ENCODE results near the gene TRANK1. TPM values are rescaled to one million over a fixed set of nuclear protein-coding genes. Genes with fewer than 3 reads are reported as not detected.

TRANK1 gene
- total RNA-seq, 2 donors from 2014 or later, result 3.6 to 7.8 TPM

GRCh38 chr3:36991147-36991546, 46.3 kb upstream of the TRANK1 start:
- H3K9me3 ChIP-seq, result no peaks in the 10 kb centered on the region
- intact Hi-C loops (cut with DNase I), result no loop called here
- ATAC-seq (no peak), DNase-seq (no peak)
- TF ChIP-seq CTCF (IDR thresholded peaks at IDR 0.05) (no peak), POLR2A (IDR thresholded peaks at IDR 0.05) (no peak)
- no peak overlapping the region for H3K27ac ChIP-seq
- WGBS, 2 donors, result 75% methylated on average over 3 of the region's 3 CpGs
- peaks cover 0 to 4% of the 10 kb centered on the region in 2 donors for H3K36me3 ChIP-seq (replicated peaks in 1 of 2; ENCODE audit: insufficient read depth in 1 of 2, low read depth in 2 of 2)
- H3K4me3 ChIP-seq, result no peak overlapping the region
- H3K27me3 ChIP-seq, result no peaks in the 10 kb centered on the region
- H3K4me1 ChIP-seq, result peaks cover 55% of the 10 kb centered on the region

- Histone ChIP-seq H3K27ac (no peak overlapping the region), H3K9me3 (no peaks in the 10 kb centered on the region), H3K4me1 (peaks cover 50% of the 10 kb centered on the region), H3K36me3 (replicated peaks in 1 of 2; ENCODE audit: insufficient read depth in 1 of 2, low read depth in 2 of 2) (peaks cover 0 to 11% of the 10 kb centered on the region in 2 donors), H3K4me3 (no peak overlapping the region), H3K27me3 (no peaks in the 10 kb centered on the region)
- TF ChIP-seq POLR2A (IDR thresholded peaks at IDR 0.05), result no peak
- TF ChIP-seq CTCF (IDR thresholded peaks at IDR 0.05), result no peak
- ATAC-seq (no peak), DNase-seq (no peak)
- intact Hi-C loops (cut with DNase I), result no loop called here
Observed at GRCh38 chr3:36989568-36989967, 44.7 kb upstream of the TRANK1 start.

DNA sequence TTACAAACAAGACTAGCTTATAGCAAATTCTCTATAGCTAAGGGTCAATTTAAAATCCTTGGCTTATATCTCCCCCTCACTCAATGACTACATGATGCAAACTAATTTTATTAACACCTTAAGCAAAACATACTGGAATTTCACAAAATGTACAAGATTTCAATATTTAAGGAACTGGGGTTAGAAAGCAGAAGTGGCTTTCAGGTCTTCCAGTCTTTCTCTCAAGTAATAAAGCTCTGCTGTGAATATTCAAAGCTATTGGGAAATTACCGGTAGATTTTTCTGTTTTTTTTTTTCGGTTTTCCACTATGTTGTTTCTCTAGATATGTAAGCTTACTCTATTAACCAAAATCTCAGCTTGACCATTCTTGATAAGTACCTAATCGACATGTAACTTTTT, 44.2 kb upstream of the TRANK1 start:
- intact Hi-C loops (cut with DNase I), result no loop called here
- H3K27ac ChIP-seq, result no peak overlapping the region
- H3K36me3 ChIP-seq (replicated peaks in 1 of 2; ENCODE audit: insufficient read depth in 1 of 2, low read depth in 2 of 2), result peaks cover 0 to 11% of the 10 kb centered on the region in 2 donors
- H3K9me3 ChIP-seq, result no peaks in the 10 kb centered on the region
- DNase-seq, result no peak
- TF ChIP-seq POLR2A (IDR thresholded peaks at IDR 0.05), result no peak
- TF ChIP-seq CTCF (IDR thresholded peaks at IDR 0.05), result no peak
- 58 to 82% methylated on average over 3 of the region's 3 CpGs for WGBS, 2 donors
- no peak overlapping the region for H3K4me3 ChIP-seq
- ATAC-seq, result no peak
- peaks cover 45% of the 10 kb centered on the region for H3K4me1 ChIP-seq
- no peaks in the 10 kb centered on the region for H3K27me3 ChIP-seq

- WGBS, 2 donors, result 69 to 83% methylated on average over 2 of the region's 2 CpGs
- TF ChIP-seq CTCF (IDR thresholded peaks at IDR 0.05), result no peak
- no peak for TF ChIP-seq POLR2A (IDR thresholded peaks at IDR 0.05)
- Histone ChIP-seq H3K9me3 (no peaks in the 10 kb centered on the region), H3K4me3 (no peak overlapping the region), H3K4me1 (peaks cover 44% of the 10 kb centered on the region), H3K27me3 (no peaks in the 10 kb centered on the region), H3K27ac (no peak overlapping the region), H3K36me3 (replicated peaks in 1 of 2; ENCODE audit: insufficient read depth in 1 of 2, low read depth in 2 of 2) (peaks cover 0 to 11% of the 10 kb centered on the region in 2 donors)
- no peak for DNase-seq
- ATAC-seq, result no peak
- intact Hi-C loops (cut with DNase I), result no loop called here
Observed at GRCh38 chr3:36988356-36988755, 43.5 kb upstream of the TRANK1 start.

DNA sequence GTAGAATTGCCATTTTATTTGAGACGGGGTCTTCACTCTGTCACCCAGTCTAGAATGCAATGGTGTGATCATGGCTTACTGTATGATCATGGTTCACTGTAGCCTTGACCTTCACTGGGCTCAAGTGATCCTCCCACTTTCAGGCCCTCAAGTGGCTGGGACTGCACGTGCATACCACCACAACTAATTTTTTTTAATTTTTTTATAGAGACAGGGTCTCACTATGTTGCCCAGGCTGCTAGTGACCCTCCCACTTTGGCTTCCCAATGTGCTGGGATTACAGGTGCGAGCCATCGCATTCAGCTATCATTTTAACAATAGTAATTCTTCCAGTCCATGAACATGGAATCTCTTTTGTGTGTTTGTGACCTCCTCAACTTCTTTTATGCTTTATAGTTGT, 36.2 kb upstream of the TRANK1 start:
- TF ChIP-seq CTCF (IDR thresholded peaks at IDR 0.05) (no peak), POLR2A (IDR thresholded peaks at IDR 0.05) (no peak)
- no peaks in the 10 kb centered on the region for H3K27me3 ChIP-seq
- no peak overlapping the region for H3K27ac ChIP-seq
- H3K9me3 ChIP-seq, result peaks cover 0 to 4% (median 0%) of the 10 kb centered on the region in 3 donors
- no peak overlapping the region for H3K4me3 ChIP-seq
- no peaks in the 10 kb centered on the region for H3K4me1 ChIP-seq
- intact Hi-C loops (cut with DNase I), result no loop called here
- H3K36me3 ChIP-seq (replicated peaks in 1 of 2; ENCODE audit: insufficient read depth in 1 of 2, low read depth in 2 of 2), result peaks cover 0 to 10% of the 10 kb centered on the region in 2 donors
- WGBS, 2 donors, result 96% methylated on average over 4 of the region's 4 CpGs
- DNase-seq (no peak), ATAC-seq (no peak)
